GM21737 (cell line): ENCODE measurements around the gene CTSH.
"Not testable (repeated sequence)": the region's sequence is repeated elsewhere in the genome, so short reads cannot be mapped to it uniquely, and the experiment has no call there.

ENCODE experiments used
- ATAC-seq: cut with Tn5 transposase; IDR thresholded peaks from one replicate; pipeline ENCODE4 v1.9.1; 2021; ENCODE audit warnings: mild to moderate bottlenecking, moderate library complexity; ENCODE audit not compliant: unreplicated experiment

The CTSH gene

DNA sequence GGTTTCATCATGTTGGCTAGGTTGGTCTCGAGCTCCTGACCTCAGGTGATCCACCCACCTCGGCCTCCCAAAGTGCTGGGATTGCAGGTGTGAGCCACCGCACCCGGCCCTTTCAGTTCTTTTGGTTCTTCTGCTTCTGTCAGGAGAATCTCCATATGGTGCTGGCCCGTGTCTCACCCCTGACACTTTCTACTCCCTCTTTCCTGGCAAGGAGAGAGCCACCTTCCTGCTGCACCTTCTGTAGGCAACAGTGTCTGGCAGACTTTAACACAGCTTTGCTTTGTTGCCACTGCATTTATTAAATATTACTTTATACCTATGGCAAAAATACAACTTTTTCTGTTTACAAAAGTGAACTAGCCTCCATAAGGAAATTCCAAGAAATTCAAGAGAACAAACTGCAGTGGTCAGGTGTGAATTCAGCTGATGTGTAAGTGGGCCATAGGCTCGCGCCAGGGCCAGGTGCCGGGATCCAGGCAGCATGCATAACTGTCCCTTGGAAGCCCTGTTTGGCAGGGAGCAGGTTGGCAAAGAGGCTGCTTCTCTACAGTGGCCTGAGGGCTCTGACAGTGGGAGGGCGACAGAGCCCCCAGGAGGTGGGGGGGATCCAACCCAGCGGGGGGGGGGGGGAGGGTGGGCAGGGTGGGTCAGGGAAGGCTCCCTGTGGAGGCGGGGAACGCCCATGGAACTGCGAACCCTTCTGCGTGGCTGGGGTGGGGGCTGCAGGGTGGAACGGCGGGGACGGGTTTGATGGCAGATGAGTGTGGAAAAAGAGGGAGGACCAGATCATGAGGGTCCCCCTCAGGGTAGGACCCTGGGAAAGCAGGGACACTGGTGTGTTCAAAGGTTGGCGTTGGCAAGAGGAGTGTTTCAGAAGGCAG lies 21.1 kb downstream of the CTSH start:
- ATAC-seq: no peak

GRCh38 chr15:78923015-78923414 lies 21.8 kb downstream of the CTSH start:
- ATAC-seq: no peak

DNA sequence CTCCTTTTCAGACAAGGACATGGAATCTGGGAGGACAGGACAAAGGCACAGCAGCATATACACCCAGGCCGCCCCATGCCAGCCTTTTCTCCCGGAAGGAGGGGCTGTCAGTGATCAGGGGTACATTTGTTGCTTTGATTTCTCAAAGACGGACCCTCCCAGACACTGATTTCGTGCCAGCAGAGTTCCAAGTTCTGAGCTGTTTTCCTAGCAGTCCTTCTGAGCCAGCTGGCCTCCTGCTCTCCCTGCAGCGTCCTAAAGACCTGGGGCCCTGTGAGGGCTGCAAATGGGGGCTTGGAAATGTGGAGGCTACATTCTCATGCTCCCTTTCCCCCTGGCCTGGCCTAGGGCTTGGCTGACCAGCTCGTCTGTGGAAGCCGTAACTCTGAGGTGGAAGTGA lies 22.3 kb downstream of the CTSH start:
- no peak for ATAC-seq

- no peak for ATAC-seq
Observed at GRCh38 chr15:78921940-78922339, 22.9 kb downstream of the CTSH start.

DNA sequence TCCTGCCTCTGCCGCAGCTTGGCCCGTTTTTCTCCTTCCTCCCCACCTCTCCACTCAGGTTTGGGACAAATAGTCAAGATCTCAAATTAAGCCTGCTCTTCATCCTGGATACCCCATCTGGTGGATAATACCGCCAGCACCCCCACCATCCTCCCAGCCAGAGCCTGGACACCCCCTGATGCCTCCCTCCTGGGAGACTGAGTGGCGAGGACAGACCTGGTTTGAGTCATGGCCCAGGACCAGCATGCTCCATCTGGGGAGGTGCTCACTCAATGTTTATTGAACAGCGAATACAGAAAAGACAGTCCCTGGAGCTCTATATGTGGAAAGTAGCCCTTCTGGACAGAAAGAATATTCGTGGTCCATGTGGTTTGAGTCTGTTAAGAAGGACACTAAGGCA lies 23.3 kb downstream of the CTSH start:
- ATAC-seq: no peak

- no peak for ATAC-seq
Observed at GRCh38 chr15:78917888-78918287, 27.0 kb downstream of the CTSH start.

GRCh38 chr15:78916088-78916487 lies 28.8 kb downstream of the CTSH start:
- no peak for ATAC-seq

- ATAC-seq: no peak
Observed at GRCh38 chr15:78915341-78916087, 29.3 kb downstream of the CTSH start.

DNA sequence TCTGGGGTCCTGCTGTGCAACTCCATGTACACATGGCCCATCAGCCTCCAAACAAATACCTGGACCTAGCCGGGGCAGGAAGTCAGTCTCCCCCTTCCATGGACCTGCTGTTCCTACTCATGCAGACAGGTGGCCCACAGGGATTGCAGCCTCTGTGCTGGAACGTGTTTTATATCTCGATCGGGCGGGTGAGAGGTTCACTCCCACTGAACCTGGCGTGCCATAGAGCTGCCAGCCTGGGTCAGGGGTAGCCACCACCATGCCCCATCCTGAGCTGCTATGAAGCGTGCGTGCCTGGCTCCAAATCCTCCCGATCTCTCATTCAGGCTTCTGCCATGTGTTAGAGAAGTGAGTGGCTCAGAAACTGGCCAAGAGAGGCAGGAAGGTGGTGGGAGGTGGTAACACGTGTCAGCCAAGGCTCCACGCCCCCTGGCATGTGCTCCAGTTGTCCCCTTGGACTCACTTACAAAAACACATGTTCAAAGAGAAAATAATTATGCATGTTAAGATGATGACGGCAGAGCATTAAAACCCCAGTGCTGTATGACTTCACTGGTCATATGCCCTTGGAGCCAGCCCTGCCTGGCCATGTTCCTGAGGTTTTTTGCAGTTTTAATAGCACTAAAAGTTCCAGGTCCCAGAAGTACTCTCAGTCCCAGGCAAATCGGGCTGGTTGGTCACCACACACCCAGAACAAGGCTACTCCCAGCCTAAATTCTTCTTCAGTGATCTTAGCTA lies 30.6 kb downstream of the CTSH start:
- ATAC-seq: no peak

GRCh38 chr15:78913012-78913411 lies 31.8 kb downstream of the CTSH start:
- ATAC-seq: no peak

DNA sequence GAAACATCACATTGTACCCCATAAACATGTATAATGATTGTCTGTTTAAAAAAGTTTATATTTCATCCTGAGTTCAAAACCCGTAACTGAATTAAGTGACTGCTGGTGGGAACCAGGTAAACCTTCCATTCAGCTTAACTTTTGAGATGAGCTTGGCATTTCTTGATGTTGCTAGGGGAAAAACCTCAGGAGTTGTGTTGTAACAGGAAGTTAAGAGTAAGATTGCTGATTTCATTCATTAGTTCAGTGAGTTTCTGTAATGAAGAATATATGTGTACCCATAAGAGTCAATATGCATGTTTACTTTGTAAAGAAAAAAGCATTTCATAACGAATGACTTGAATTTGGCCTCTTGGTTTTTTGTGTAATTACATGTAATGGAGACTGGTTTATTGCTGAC lies 32.5 kb downstream of the CTSH start:
- no peak for ATAC-seq

GRCh38 chr15:78910271-78910670 lies 34.6 kb downstream of the CTSH start:
- ATAC-seq: no peak

- ATAC-seq: no peak
Observed at GRCh38 chr15:78909791-78910228, 35.0 kb downstream of the CTSH start.

GRCh38 chr15:78909160-78909695 lies 35.6 kb downstream of the CTSH start:
- no peak for ATAC-seq

DNA sequence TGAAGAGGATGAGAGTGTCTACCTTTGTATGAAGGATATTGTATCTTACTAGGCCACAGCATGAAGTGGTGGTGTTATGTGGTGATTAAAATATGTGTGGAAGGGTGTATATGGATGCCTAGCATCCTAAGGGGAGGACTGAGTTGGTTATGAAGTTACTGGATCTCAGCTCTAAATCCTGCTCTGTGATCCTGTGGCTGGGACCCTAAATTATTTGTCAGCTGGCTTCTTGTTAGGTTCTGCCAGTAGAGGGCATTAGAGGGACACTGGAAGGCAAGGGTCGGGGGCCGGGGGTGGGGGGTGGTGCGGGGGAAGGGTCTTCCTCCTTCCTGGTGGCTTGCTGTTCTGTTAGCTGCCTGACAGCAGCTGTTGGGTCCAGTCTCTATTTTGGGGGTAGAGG lies 37.3 kb downstream of the CTSH start:
- no peak for ATAC-seq

DNA sequence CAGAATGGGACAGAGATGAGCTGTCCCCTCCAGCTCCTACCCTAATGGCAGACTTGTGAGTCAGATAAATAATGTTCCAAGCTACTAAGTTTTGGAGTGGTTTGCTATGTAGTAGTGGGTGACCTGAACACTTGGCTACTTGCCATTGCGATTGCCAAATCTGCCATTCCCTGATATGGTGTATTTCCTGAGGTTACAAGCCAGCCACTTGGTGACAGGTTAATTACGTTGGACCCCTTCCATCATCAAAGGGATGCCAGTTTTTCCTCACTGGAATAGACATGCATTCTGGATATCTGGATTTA lies 38.6 kb downstream of the CTSH start:
- no peak for ATAC-seq

DNA sequence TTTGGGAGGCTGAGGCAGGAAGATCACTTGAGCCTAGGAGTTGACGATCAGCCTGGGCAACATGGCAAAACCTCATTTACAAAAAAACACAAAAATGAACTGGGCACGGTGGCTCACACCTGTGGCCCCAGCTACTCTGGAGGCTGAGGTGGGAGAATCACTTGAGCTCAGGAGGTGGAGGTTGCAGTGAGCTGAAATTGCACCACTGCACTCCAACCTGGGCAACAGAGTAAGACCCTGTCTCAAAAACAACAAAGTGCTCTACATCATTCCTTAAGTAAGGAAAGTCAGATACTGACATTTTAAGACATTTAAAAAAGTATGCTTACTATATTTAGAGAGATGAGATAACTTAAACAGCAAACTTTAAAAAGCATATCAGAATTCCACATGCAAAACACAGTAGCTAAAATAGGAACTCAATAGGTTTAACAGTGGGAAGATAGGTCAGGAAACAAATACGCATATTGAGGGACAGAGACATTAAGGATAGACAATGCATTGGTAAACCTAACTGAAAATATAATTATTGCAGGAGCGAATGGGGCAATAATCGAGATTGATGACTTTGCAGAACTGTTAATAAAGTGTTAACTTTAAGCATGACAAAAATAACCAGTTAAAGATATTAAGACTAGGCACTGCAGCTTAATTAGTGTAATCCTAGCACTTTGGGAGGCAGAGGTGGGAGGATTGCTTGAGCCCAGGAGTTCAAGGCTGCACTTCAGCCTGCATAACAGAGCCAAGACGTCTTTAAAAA lies 40.1 kb downstream of the CTSH start:
- ATAC-seq: no peak

- not testable (repeated sequence) for ATAC-seq
Observed at GRCh38 chr15:78902281-78903032, 42.4 kb downstream of the CTSH start.

GRCh38 chr15:78900819-78901533 lies 43.9 kb downstream of the CTSH start:
- not testable (repeated sequence) for ATAC-seq
